ENCODE measurements around the gene SERINC2. TPM values are rescaled to one million over a fixed set of nuclear protein-coding genes. Genes with fewer than 3 reads are reported as not detected.
A peak's percentile ranks its signal among the peaks of the same experiment; 100 is the strongest.

The SERINC2 gene
- total RNA-seq = under 1 TPM in 1 of 2 experiments, not detected in 1; 0.14 TPM

- CTCF ChIA-PET = interaction anchor here (1.9 to 3.5 kb wide), 2 partner anchors 18 to 136 kb away, joined by 10 to 22 read pairs; no protein-coding TSS in a partner anchor
- Mint-ChIP-seq H3K4me1 (peaks cover 8% of the 10 kb centered on the region), H3K9me3 (ENCODE audit: low read depth) (no peaks in the 10 kb centered on the region), H3K4me3 (peak within 1 kb of the TSS; percentile 73), H3K27ac (no peak within 1 kb of the TSS), H3K27me3 (peaks cover 55% of the 10 kb centered on the region), H3K36me3 (ENCODE audit: low read depth) (no peaks in the 10 kb centered on the region)
- POLR2A ChIA-PET = no interaction called here
- DNase-seq (peak; percentile 46), ATAC-seq (peak; percentile 69)
- intact Hi-C loops (cut with DNase I, micrococcal nuclease) = loop anchor here in 1 of 2 experiments (2.0 to 10.0 kb wide), 2 partner anchors 258 to 698 kb away; no protein-coding TSS in a partner anchor
Measured at GRCh38 chr1:31412732-31413404, at the start of gene SERINC2. Gene SERINC2, plus strand, starts transcription at chr1:31413213. Its CDS starts 53 bp downstream, at chr1:31413266.

- no peak for DNase-seq
- no peak for ATAC-seq
- no peaks in the 10 kb centered on the region for H3K9me3 Mint-ChIP-seq (ENCODE audit: low read depth)
- no peaks in the 10 kb centered on the region for H3K4me1 Mint-ChIP-seq
- ChIA-PET POLR2A (no interaction called here), CTCF (interaction anchor here (0.7 kb wide), 1 partner anchor 1253 kb away, joined by 3 read pairs; no protein-coding TSS in a partner anchor)
- no peak overlapping the region for H3K4me3 Mint-ChIP-seq
- peaks cover 16% of the 10 kb centered on the region for H3K36me3 Mint-ChIP-seq (ENCODE audit: low read depth)
- no peaks in the 10 kb centered on the region for H3K27me3 Mint-ChIP-seq
- intact Hi-C loops (cut with DNase I, micrococcal nuclease) = no loop called here
- H3K27ac Mint-ChIP-seq = no peak overlapping the region
Measured at GRCh38 chr1:31364561-31365250, 48.3 kb upstream of the SERINC2 start.

- ChIA-PET POLR2A (no interaction called here), CTCF (no interaction called here)
- DNase-seq (no peak), ATAC-seq (no peak)
- no peaks in the 10 kb centered on the region for H3K4me1 Mint-ChIP-seq
- H3K27me3 Mint-ChIP-seq = no peaks in the 10 kb centered on the region
- no peaks in the 10 kb centered on the region for H3K9me3 Mint-ChIP-seq (ENCODE audit: low read depth)
- H3K27ac Mint-ChIP-seq = no peak overlapping the region
- peaks cover 14% of the 10 kb centered on the region for H3K36me3 Mint-ChIP-seq (ENCODE audit: low read depth)
- no peak overlapping the region for H3K4me3 Mint-ChIP-seq
- intact Hi-C loops (cut with DNase I, micrococcal nuclease) = no loop called here
Measured at GRCh38 chr1:31366796-31367195, 46.2 kb upstream of the SERINC2 start.

GRCh38 chr1:31368611-31369107 lies 44.4 kb upstream of the SERINC2 start:
- CTCF ChIA-PET = interaction anchor here (0.7 to 0.9 kb wide), 2 partner anchors 26 to 185 kb away, joined by 3 read pairs; no protein-coding TSS in a partner anchor
- intact Hi-C loops (cut with DNase I, micrococcal nuclease) = no loop called here
- Mint-ChIP-seq H3K27ac (no peak overlapping the region), H3K27me3 (no peaks in the 10 kb centered on the region), H3K36me3 (ENCODE audit: low read depth) (peaks cover 13% of the 10 kb centered on the region), H3K9me3 (ENCODE audit: low read depth) (no peaks in the 10 kb centered on the region), H3K4me1 (peaks cover 11% of the 10 kb centered on the region), H3K4me3 (no peak overlapping the region)
- POLR2A ChIA-PET = no interaction called here
- DNase-seq (no peak), ATAC-seq (no peak)

- no peak for DNase-seq
- ChIA-PET CTCF (interaction anchor here (0.6 to 1.2 kb wide), 2 partner anchors 9 to 375 kb away, joined by 3 to 4 read pairs; no protein-coding TSS in a partner anchor), POLR2A (no interaction called here)
- no peak overlapping the region for H3K4me3 Mint-ChIP-seq
- peaks cover 13% of the 10 kb centered on the region for H3K4me1 Mint-ChIP-seq
- H3K9me3 Mint-ChIP-seq (ENCODE audit: low read depth) = no peaks in the 10 kb centered on the region
- no peak for ATAC-seq
- no peaks in the 10 kb centered on the region for H3K27me3 Mint-ChIP-seq
- intact Hi-C loops (cut with DNase I, micrococcal nuclease) = no loop called here
- H3K27ac Mint-ChIP-seq = no peak overlapping the region
- peaks cover under 1% of the 10 kb centered on the region for H3K36me3 Mint-ChIP-seq (ENCODE audit: low read depth)
Measured at GRCh38 chr1:31370021-31370420, 43.0 kb upstream of the SERINC2 start.

GRCh38 chr1:31370565-31370964 lies 42.4 kb upstream of the SERINC2 start:
- no peak for ATAC-seq
- no peak overlapping the region for H3K27ac Mint-ChIP-seq
- H3K27me3 Mint-ChIP-seq = no peaks in the 10 kb centered on the region
- peaks cover 13% of the 10 kb centered on the region for H3K4me1 Mint-ChIP-seq
- no peak for DNase-seq
- CTCF ChIA-PET = interaction anchor here (1.2 to 1.5 kb wide), 2 partner anchors 10 to 23 kb away, joined by 3 to 4 read pairs; no protein-coding TSS in a partner anchor
- intact Hi-C loops (cut with DNase I, micrococcal nuclease) = no loop called here
- POLR2A ChIA-PET = no interaction called here
- no peak overlapping the region for H3K4me3 Mint-ChIP-seq
- no peaks in the 10 kb centered on the region for H3K9me3 Mint-ChIP-seq (ENCODE audit: low read depth)
- no peaks in the 10 kb centered on the region for H3K36me3 Mint-ChIP-seq (ENCODE audit: low read depth)

- Mint-ChIP-seq H3K27ac (no peak overlapping the region), H3K4me3 (no peak overlapping the region), H3K9me3 (ENCODE audit: low read depth) (no peaks in the 10 kb centered on the region), H3K36me3 (ENCODE audit: low read depth) (no peaks in the 10 kb centered on the region), H3K4me1 (peaks cover 13% of the 10 kb centered on the region), H3K27me3 (no peaks in the 10 kb centered on the region)
- DNase-seq (no peak), ATAC-seq (no peak)
- CTCF ChIA-PET = interaction anchor here (1.5 kb wide), 1 partner anchor 22 kb away, joined by 3 read pairs; no protein-coding TSS in a partner anchor
- intact Hi-C loops (cut with DNase I, micrococcal nuclease) = no loop called here
- POLR2A ChIA-PET = interaction anchor here (0.5 to 0.6 kb wide), 2 partner anchors 35 to 166 kb away, joined by 3 to 4 read pairs; no protein-coding TSS in a partner anchor
Measured at GRCh38 chr1:31371121-31371959, 41.7 kb upstream of the SERINC2 start.

GRCh38 chr1:31372051-31372450 lies 41.0 kb upstream of the SERINC2 start:
- Mint-ChIP-seq H3K4me3 (no peak overlapping the region), H3K9me3 (ENCODE audit: low read depth) (no peaks in the 10 kb centered on the region), H3K27me3 (no peaks in the 10 kb centered on the region), H3K27ac (no peak overlapping the region), H3K36me3 (ENCODE audit: low read depth) (no peaks in the 10 kb centered on the region), H3K4me1 (peaks cover 13% of the 10 kb centered on the region)
- CTCF ChIA-PET = interaction anchor here (1.5 kb wide), 1 partner anchor 21 kb away, joined by 3 read pairs; no protein-coding TSS in a partner anchor
- ATAC-seq (no peak), DNase-seq (no peak)
- POLR2A ChIA-PET = interaction anchor here (0.5 to 0.6 kb wide), 2 partner anchors 34 to 165 kb away, joined by 3 to 4 read pairs; no protein-coding TSS in a partner anchor
- intact Hi-C loops (cut with DNase I, micrococcal nuclease) = no loop called here

GRCh38 chr1:31372751-31373055 lies 40.3 kb upstream of the SERINC2 start:
- DNase-seq (no peak), ATAC-seq (no peak)
- Mint-ChIP-seq H3K4me3 (peak overlapping the region; percentile 51), H3K27me3 (no peaks in the 10 kb centered on the region), H3K9me3 (ENCODE audit: low read depth) (no peaks in the 10 kb centered on the region), H3K36me3 (ENCODE audit: low read depth) (no peaks in the 10 kb centered on the region), H3K4me1 (peaks cover 13% of the 10 kb centered on the region), H3K27ac (no peak overlapping the region)
- ChIA-PET CTCF (interaction anchor here (1.0 kb wide), 2 partner anchors 22 to 26 kb away, joined by 3 to 7 read pairs; no protein-coding TSS in a partner anchor), POLR2A (no interaction called here)
- intact Hi-C loops (cut with DNase I, micrococcal nuclease) = no loop called here

GRCh38 chr1:31373056-31373896 lies 39.7 kb upstream of the SERINC2 start, which contains the start of gene FABP3:
Gene FABP3, minus strand, starts transcription at chr1:31373076. Its CDS starts 62 bp downstream, at chr1:31373014.
- CTCF ChIA-PET = interaction anchor here (1.0 to 1.1 kb wide), 5 partner anchors 13 to 192 kb away, joined by 3 to 7 read pairs (median 4); no protein-coding TSS in a partner anchor
- intact Hi-C loops (cut with DNase I, micrococcal nuclease) = no loop called here
- H3K36me3 Mint-ChIP-seq (ENCODE audit: low read depth) = no peaks in the 10 kb centered on the region
- DNase-seq (peak; percentile 46), ATAC-seq (peak; percentile 47)
- peak within 1 kb of the TSS; percentile 51 for H3K4me3 Mint-ChIP-seq
- H3K9me3 Mint-ChIP-seq (ENCODE audit: low read depth) = no peaks in the 10 kb centered on the region
- H3K27me3 Mint-ChIP-seq = no peaks in the 10 kb centered on the region
- POLR2A ChIA-PET = no interaction called here
- peak within 1 kb of the TSS; percentile 26 for H3K27ac Mint-ChIP-seq
- peaks cover 13% of the 10 kb centered on the region for H3K4me1 Mint-ChIP-seq

Measured in activated CD4-positive, alpha-beta T cell treated with anti-CD3 and anti-CD28 coated beads for 36 hours (primary cell).